ENCODE data around the gene KRTAP10-6.

- TF ChIP-seq CTCF (IDR thresholded peaks at IDR 0.05; ENCODE audit: control extremely low read depth in 1 of 3, insufficient read depth in 1 of 3, low read depth in 1 of 3, low read length in 3 of 3) (no peak), POLR2AphosphoS5 (IDR thresholded peaks at IDR 0.05; ENCODE audit: low read depth, low read length) (no peak), CBX5 (IDR thresholded peaks at IDR 0.05; ENCODE audit: low read depth, low read length) (no peak), ATF3 (IDR thresholded peaks at IDR 0.05; ENCODE audit: insufficient read depth, low read depth, low read length) (no peak), TAF7 (optimal IDR thresholded peaks at IDR 0.05; ENCODE audit: borderline replicate concordance, low read depth, low read length) (no peak), POLR2A (IDR thresholded peaks at IDR 0.05; ENCODE audit: control extremely low read depth in 1 of 2, low read depth in 2 of 2, low read length in 2 of 2) (no peak), NRF1 (IDR thresholded peaks at IDR 0.05; ENCODE audit: low read depth, low read length) (no peak), MAX (IDR thresholded peaks at IDR 0.05) (no peak), CREB1 (IDR thresholded peaks at IDR 0.05) (no peak), ZNF274 (IDR thresholded peaks at IDR 0.05; ENCODE audit: borderline replicate concordance, extremely low read depth, low read length) (no peak), SUZ12 (IDR thresholded peaks at IDR 0.05; ENCODE audit: low read length) (no peak), RFX5 (IDR thresholded peaks at IDR 0.05; ENCODE audit: borderline replicate concordance, low read depth, low read length) (no peak), EZH2 (IDR thresholded peaks at IDR 0.05; ENCODE audit: low read depth, low read length, severe bottlenecking) (no peak)
These were observed 10.2 kb upstream of the KRTAP10-6 start for GRCh38 chr21:44602463-44602850.
